IPS-NIHi7 (cell line): ENCODE data around the gene STMP1.
"Not testable (repeated sequence)": the region's sequence is repeated elsewhere in the genome, so short reads cannot be mapped to it uniquely, and the experiment has no call there.

ENCODE experiments used
- DNase-seq: peaks from one replicate; pipeline ENCODE4 v3.0.0; 2012; ENCODE audit warnings: mixed read lengths; ENCODE audit errors: extremely low spot score

Gene STMP1

GRCh38 chr7:135664046-135664589, 1.8 kb downstream of the STMP1 start:
- DNase-seq: no peak

- no peak for DNase-seq
These were observed 2.7 kb downstream of the STMP1 start for GRCh38 chr7:135665042-135665441.

GRCh38 chr7:135666156-135666555, 3.8 kb downstream of the STMP1 start:
- no peak for DNase-seq

- DNase-seq: no peak
These were observed 4.5 kb downstream of the STMP1 start for GRCh38 chr7:135666846-135667245.

- DNase-seq: not testable (repeated sequence)
These were observed 5.3 kb downstream of the STMP1 start for GRCh38 chr7:135667626-135668025.

- DNase-seq: not testable (repeated sequence)
These were observed 6.6 kb downstream of the STMP1 start for GRCh38 chr7:135668852-135669395.

GRCh38 chr7:135669774-135670173, 7.5 kb downstream of the STMP1 start:
- no peak for DNase-seq

GRCh38 chr7:135670179-135670578, 7.9 kb downstream of the STMP1 start:
- DNase-seq: no peak

- DNase-seq: peak; percentile 65
These were observed 10.4 kb downstream of the STMP1 start for GRCh38 chr7:135672560-135673359.

- no peak for DNase-seq
These were observed 11.0 kb downstream of the STMP1 start for GRCh38 chr7:135673360-135673706.

- DNase-seq: no peak
These were observed 16.6 kb downstream of the STMP1 start for GRCh38 chr7:135678612-135679575.

- DNase-seq: no peak
These were observed 19.4 kb downstream of the STMP1 start for GRCh38 chr7:135681762-135682161.

- DNase-seq: no peak
These were observed 19.9 kb downstream of the STMP1 start for GRCh38 chr7:135682191-135682590.

GRCh38 chr7:135683609-135684008, 21.3 kb downstream of the STMP1 start:
- no peak for DNase-seq

GRCh38 chr7:135684136-135684535, 21.8 kb downstream of the STMP1 start:
- DNase-seq: no peak

GRCh38 chr7:135684699-135685098, 22.4 kb downstream of the STMP1 start:
- DNase-seq: no peak

- no peak for DNase-seq
These were observed 23.2 kb downstream of the STMP1 start for GRCh38 chr7:135685306-135686084.

GRCh38 chr7:135687466-135687865, 25.2 kb downstream of the STMP1 start:
- no peak for DNase-seq

GRCh38 chr7:135690566-135690965, 28.3 kb downstream of the STMP1 start:
- DNase-seq: no peak

GRCh38 chr7:135692055-135692454, 29.7 kb downstream of the STMP1 start:
- no peak for DNase-seq

- not testable (repeated sequence) for DNase-seq
These were observed 30.3 kb downstream of the STMP1 start for GRCh38 chr7:135692606-135693005.
